Ishikawa (cell line): ENCODE data around the gene RAB37.

Experiments used
- CEBPB ChIP-seq: IDR thresholded peaks from 2 replicates; pipeline ENCODE4 v1.6.1; 2012
- CREB1 ChIP-seq: IDR thresholded peaks from 2 replicates; pipeline ENCODE4 v1.6.1; 2012; ENCODE audit warnings: low read depth
- EGR1 ChIP-seq: IDR thresholded peaks from 2 replicates; pipeline ENCODE4 v1.6.1; 2012
- EP300 ChIP-seq: IDR thresholded peaks from 2 replicates; pipeline ENCODE4 v1.6.1; 2012; ENCODE audit warnings: borderline replicate concordance
- FOXM1 ChIP-seq: IDR thresholded peaks from 2 replicates; pipeline ENCODE4 v1.6.1; 2012; ENCODE audit warnings: low read depth, borderline replicate concordance
- NFIC ChIP-seq: IDR thresholded peaks from 2 replicates; pipeline ENCODE4 v1.6.1; 2012
- RAD21 ChIP-seq: IDR thresholded peaks from 2 replicates; pipeline ENCODE4 v1.6.1; 2012; ENCODE audit warnings: low read depth
- TAF1 ChIP-seq: IDR thresholded peaks from 2 replicates; pipeline ENCODE4 v1.6.1; 2012; ENCODE audit warnings: low read depth, mild to moderate bottlenecking
- TCF12 ChIP-seq: IDR thresholded peaks from 2 replicates; pipeline ENCODE4 v1.6.1; 2012; ENCODE audit warnings: low read depth
- USF1 ChIP-seq: IDR thresholded peaks from 2 replicates; pipeline ENCODE4 v1.6.1; 2012
- YY1 ChIP-seq: IDR thresholded peaks from 2 replicates; pipeline ENCODE4 v1.6.1; 2012; ENCODE audit warnings: low read depth
- ZBTB7A ChIP-seq: IDR thresholded peaks from 2 replicates; pipeline ENCODE4 v1.6.1; 2012; ENCODE audit warnings: low read depth
- TF ChIP-seq, protein P1 (sequence below): IDR thresholded peaks from 2 replicates; pipeline ENCODE4 v1.6.1; 2012
- TF ChIP-seq, protein P2 (sequence below): IDR thresholded peaks from 2 replicates; pipeline ENCODE4 v1.6.1; 2012; ENCODE audit warnings: low read depth, mild to moderate bottlenecking

- TF ChIP-seq FOXM1, result no peak
- TF ChIP-seq EP300, result no peak
- TF ChIP-seq, protein P1, sequence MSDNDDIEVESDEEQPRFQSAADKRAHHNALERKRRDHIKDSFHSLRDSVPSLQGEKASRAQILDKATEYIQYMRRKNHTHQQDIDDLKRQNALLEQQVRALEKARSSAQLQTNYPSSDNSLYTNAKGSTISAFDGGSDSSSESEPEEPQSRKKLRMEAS, result no peak
- TF ChIP-seq, protein P2, sequence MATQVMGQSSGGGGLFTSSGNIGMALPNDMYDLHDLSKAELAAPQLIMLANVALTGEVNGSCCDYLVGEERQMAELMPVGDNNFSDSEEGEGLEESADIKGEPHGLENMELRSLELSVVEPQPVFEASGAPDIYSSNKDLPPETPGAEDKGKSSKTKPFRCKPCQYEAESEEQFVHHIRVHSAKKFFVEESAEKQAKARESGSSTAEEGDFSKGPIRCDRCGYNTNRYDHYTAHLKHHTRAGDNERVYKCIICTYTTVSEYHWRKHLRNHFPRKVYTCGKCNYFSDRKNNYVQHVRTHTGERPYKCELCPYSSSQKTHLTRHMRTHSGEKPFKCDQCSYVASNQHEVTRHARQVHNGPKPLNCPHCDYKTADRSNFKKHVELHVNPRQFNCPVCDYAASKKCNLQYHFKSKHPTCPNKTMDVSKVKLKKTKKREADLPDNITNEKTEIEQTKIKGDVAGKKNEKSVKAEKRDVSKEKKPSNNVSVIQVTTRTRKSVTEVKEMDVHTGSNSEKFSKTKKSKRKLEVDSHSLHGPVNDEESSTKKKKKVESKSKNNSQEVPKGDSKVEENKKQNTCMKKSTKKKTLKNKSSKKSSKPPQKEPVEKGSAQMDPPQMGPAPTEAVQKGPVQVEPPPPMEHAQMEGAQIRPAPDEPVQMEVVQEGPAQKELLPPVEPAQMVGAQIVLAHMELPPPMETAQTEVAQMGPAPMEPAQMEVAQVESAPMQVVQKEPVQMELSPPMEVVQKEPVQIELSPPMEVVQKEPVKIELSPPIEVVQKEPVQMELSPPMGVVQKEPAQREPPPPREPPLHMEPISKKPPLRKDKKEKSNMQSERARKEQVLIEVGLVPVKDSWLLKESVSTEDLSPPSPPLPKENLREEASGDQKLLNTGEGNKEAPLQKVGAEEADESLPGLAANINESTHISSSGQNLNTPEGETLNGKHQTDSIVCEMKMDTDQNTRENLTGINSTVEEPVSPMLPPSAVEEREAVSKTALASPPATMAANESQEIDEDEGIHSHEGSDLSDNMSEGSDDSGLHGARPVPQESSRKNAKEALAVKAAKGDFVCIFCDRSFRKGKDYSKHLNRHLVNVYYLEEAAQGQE, result no peak
- TF ChIP-seq TAF1, result no peak
- TF ChIP-seq CEBPB, result no peak
- no peak for TF ChIP-seq CREB1
- no peak for TF ChIP-seq USF1
- no peak for TF ChIP-seq RAD21
- no peak for TF ChIP-seq TCF12
- no peak for TF ChIP-seq ZBTB7A
- no peak for TF ChIP-seq YY1
- TF ChIP-seq NFIC, result no peak
- no peak for TF ChIP-seq EGR1
These were observed 27.8 kb downstream of the RAB37 start for GRCh38 chr17:74764751-74765286.
